Heart right ventricle (tissue), 16 donors: Measurements from ENCODE around the gene QTRT2. TPM values are rescaled to one million over a fixed set of nuclear protein-coding genes. Genes with fewer than 3 reads are reported as not detected.

ENCODE experiments used
- ATAC-seq, 8 donors: fragments of 200-7000 bp; cut with Tn5 transposase; one replicate each; pipeline ENCODE4 v1.9.1; 2020; ENCODE audit warnings: mild to moderate bottlenecking in 8 of 8, moderate library complexity in 8 of 8, moderate number of reproducible peaks in 1 of 8
- DNase-seq, 2 donors: peaks; one replicate each; pipeline ENCODE4 v3.0.0-alpha.2; 2020
- H3K27ac ChIP-seq, 10 donors: fragments of 200-600 bp; sonication (generic) in 2 of 10; one replicate each; pipeline versions ENCODE4 v1.5.0 to v1.8.0; 2020 to 2022; ENCODE audit warnings: mild to moderate bottlenecking in 3 of 10
- H3K27me3 ChIP-seq, 7 donors: fragments of 200-600 bp; one replicate each; pipeline ENCODE4 v1.8.0; 2021 to 2022; ENCODE audit warnings: mild to moderate bottlenecking in 2 of 7
- H3K36me3 ChIP-seq, 9 donors: fragments of 200-600 bp; sonication (generic) in 1 of 9; one replicate each; pipeline versions ENCODE4 v1.5.0 to v1.8.0; 2020 to 2022; ENCODE audit warnings: mild to moderate bottlenecking in 2 of 9
- H3K4me1 ChIP-seq, 9 donors: fragments of 200-600 bp; sonication (generic) in 1 of 9; one replicate each; pipeline versions ENCODE4 v1.5.0 to v1.8.0; 2020 to 2022; ENCODE audit warnings: mild to moderate bottlenecking in 4 of 9
- H3K4me3 ChIP-seq, 10 donors: fragments of 200-600 bp; sonication (generic) in 2 of 10; one replicate each; pipeline versions ENCODE4 v1.5.0 to v1.8.0; 2020 to 2022; ENCODE audit warnings: mild to moderate bottlenecking in 7 of 10, moderate library complexity in 2 of 10
- H3K9me3 ChIP-seq, 11 donors: fragments of 200-600 bp in 10 of 11; sonication (generic) in 2 of 11; one replicate each; pipeline versions ENCODE4 v1.5.0 to v1.8.0; 2013 to 2022; ENCODE audit warnings: mild to moderate bottlenecking in 2 of 11, control low read depth in 1 of 11, moderate library complexity in 1 of 11
- CTCF ChIP-seq, 9 donors: fragments of 200-600 bp; sonication (generic) in 2 of 9; IDR thresholded peaks; one replicate each; pipeline versions ENCODE4 v1.5.0 to v1.8.0; 2021 to 2022; ENCODE audit warnings: antibody characterized with exemption in 9 of 9, mild to moderate bottlenecking in 5 of 9, moderate library complexity in 1 of 9
- WGBS, 2 donors: extraction: QIAGEN DNeasy Blood & Tissue Kit; methylation state at CpG; one replicate each; pipeline ENCODE4 v1.1.7; 2013; ENCODE audit warnings: inconsistent platforms in 1 of 2; 5-methylcytosine and 5-hydroxymethylcytosine counted together
- intact Hi-C, 10 donors: fragments of 100-400 bp; cut with DNase I; formaldehyde crosslinking; loops; one replicate each; pipeline versions ENCODE4 v1.11.1 to v1.14.2; 2022
- polyA plus RNA-seq, 2 donors: library from polyadenylated mRNA; stranded (reverse); fragments of 200-250 nt; gene quantifications; one replicate each; pipeline ENCODE4 v1.2.3, GENCODE V29; 2013
- total RNA-seq, 10 donors: library from RNA; stranded (reverse); fragmentation: NEBNext Ultra II Directional in 3 of 10; extraction: Animal tissue kit (Norgen Biotek cat#: 25700) in 3 of 10; gene quantifications; one replicate each; pipeline versions ENCODE4 v1.2.1 to v1.2.4, GENCODE V29; 2021 to 2023
- donor health status: Arrhythmogenic right ventricular cardiomyopathy.
- donor health status: ischemic (EF 13 %, LVEDD 7.1; RV severe dilation, severe dysfunction).
- donor health status: healthy with polysubstance abuse.
- donor health status: DM: no; HTN: yes; CAD: no.
- donor health status: DM: no; HTN: no; CAD: no.
- donor health status: ischemic (EF 25% LVEDD 6.9; RV normal size, moderate dysfunction).
- donor health status: ischemic (EF 25% LVEDD 5.7; RV mildly dilated, moderate dysfunction).
- donor health status: healthy.
- donor health status: DM: yes; HTN: yes; CAD: no.
- donor health status: Ischemic cardiomyopathy.
- donor health status: ischemic (EF 35%, LVEDD 5.7; RV mildly dilated, moderate dysfunction).
- donor health status: nonischemic (EF 11% LVEDD 7.7; RV severe dilation, severe dysfunction).
- donor health status: DM: yes; HTN: yes; CAD: no.
- donor health status: PGD.
- donor health status: ischemic (EF 29% LVEDD 5.4; RV normal size, mild dysfunction).
- donor health status: nonischemic (EF 23%, LVEDD 6.1; RV moderate dilation, normal function).

Gene QTRT2
- total and polyA plus RNA-seq, 12 donors = 3.4 to 9.7 (median 4.9) TPM

GRCh38 chr3:114058646-114059045 lies 2.1 kb downstream of the QTRT2 start:
- Histone ChIP-seq H3K4me1 (peaks cover 0 to 31% (median 16%) of the 10 kb centered on the region in 9 donors), H3K36me3 (peaks cover 0 to 12% (median 0%) of the 10 kb centered on the region in 9 donors), H3K27me3 (no peaks in the 10 kb centered on the region), H3K4me3 (no peak overlapping the region), H3K27ac (no peak overlapping the region), H3K9me3 (no peaks in the 10 kb centered on the region)
- no peak for TF ChIP-seq CTCF (IDR thresholded peaks at IDR 0.05)
- WGBS, 2 donors = 89 to 93% methylated on average over 8 of the region's 8 CpGs
- intact Hi-C loops = loop anchor here in 5 of 10 donors (5.0 to 10.0 kb wide), 7 partner anchors 96 to 321 kb away; partner anchors contain the start of genes ATP6V1A (in 2 of the 5), NAA50 (in 2 of the 5) and ZDHHC23 (in 2 of the 5)
- ATAC-seq (no peak), DNase-seq (no peak)

GRCh38 chr3:114060906-114061655 lies 4.5 kb downstream of the QTRT2 start:
- H3K4me1 ChIP-seq = peaks cover 0 to 24% (median 13%) of the 10 kb centered on the region in 9 donors
- no peaks in the 10 kb centered on the region for H3K9me3 ChIP-seq
- no peak overlapping the region for H3K27ac ChIP-seq
- intact Hi-C loops = no loop called here
- no peaks in the 10 kb centered on the region for H3K27me3 ChIP-seq
- WGBS, 2 donors = 93 to 96% methylated on average over 8 of the region's 8 CpGs
- ATAC-seq = no peak
- no peak for DNase-seq
- H3K36me3 ChIP-seq = peaks cover 0 to 28% (median 3%) of the 10 kb centered on the region in 9 donors
- no peak for TF ChIP-seq CTCF (IDR thresholded peaks at IDR 0.05)
- no peak overlapping the region for H3K4me3 ChIP-seq

- TF ChIP-seq CTCF (IDR thresholded peaks at IDR 0.05) = no peak
- no peak for ATAC-seq
- WGBS, 2 donors = 94 to 97% methylated on average over 4 of the region's 4 CpGs
- intact Hi-C loops = no loop called here
- Histone ChIP-seq H3K4me3 (no peak overlapping the region), H3K27ac (no peak overlapping the region), H3K4me1 (no peaks in the 10 kb centered on the region), H3K36me3 (peaks cover 0 to 91% (median 27%) of the 10 kb centered on the region in 9 donors), H3K9me3 (no peaks in the 10 kb centered on the region), H3K27me3 (no peaks in the 10 kb centered on the region)
- no peak for DNase-seq
These were observed 11.3 kb downstream of the QTRT2 start for GRCh38 chr3:114067804-114068203.

GRCh38 chr3:114068336-114068735 lies 11.8 kb downstream of the QTRT2 start:
- DNase-seq (no peak), ATAC-seq (no peak)
- H3K9me3 ChIP-seq = no peaks in the 10 kb centered on the region
- H3K27me3 ChIP-seq = no peaks in the 10 kb centered on the region
- H3K27ac ChIP-seq = no peak overlapping the region
- WGBS, 2 donors = 97% methylated on average over 4 of the region's 4 CpGs
- no peaks in the 10 kb centered on the region for H3K4me1 ChIP-seq
- H3K4me3 ChIP-seq = no peak overlapping the region
- intact Hi-C loops = no loop called here
- no peak for TF ChIP-seq CTCF (IDR thresholded peaks at IDR 0.05)
- H3K36me3 ChIP-seq = peaks cover 0 to 96% (median 32%) of the 10 kb centered on the region in 9 donors
